ENCODE data around the gene MCL1.

The MCL1 gene

GRCh38 chr1:150544204-150544603 lies 35.2 kb downstream of the MCL1 start:
- no peak for DNase-seq (ENCODE audit: low read depth in 3 of 3, low spot score in 1 of 3)

- DNase-seq (ENCODE audit: low read depth in 3 of 3, low spot score in 1 of 3): no peak
Observed at GRCh38 chr1:150543500-150544143, 35.8 kb downstream of the MCL1 start.

DNA sequence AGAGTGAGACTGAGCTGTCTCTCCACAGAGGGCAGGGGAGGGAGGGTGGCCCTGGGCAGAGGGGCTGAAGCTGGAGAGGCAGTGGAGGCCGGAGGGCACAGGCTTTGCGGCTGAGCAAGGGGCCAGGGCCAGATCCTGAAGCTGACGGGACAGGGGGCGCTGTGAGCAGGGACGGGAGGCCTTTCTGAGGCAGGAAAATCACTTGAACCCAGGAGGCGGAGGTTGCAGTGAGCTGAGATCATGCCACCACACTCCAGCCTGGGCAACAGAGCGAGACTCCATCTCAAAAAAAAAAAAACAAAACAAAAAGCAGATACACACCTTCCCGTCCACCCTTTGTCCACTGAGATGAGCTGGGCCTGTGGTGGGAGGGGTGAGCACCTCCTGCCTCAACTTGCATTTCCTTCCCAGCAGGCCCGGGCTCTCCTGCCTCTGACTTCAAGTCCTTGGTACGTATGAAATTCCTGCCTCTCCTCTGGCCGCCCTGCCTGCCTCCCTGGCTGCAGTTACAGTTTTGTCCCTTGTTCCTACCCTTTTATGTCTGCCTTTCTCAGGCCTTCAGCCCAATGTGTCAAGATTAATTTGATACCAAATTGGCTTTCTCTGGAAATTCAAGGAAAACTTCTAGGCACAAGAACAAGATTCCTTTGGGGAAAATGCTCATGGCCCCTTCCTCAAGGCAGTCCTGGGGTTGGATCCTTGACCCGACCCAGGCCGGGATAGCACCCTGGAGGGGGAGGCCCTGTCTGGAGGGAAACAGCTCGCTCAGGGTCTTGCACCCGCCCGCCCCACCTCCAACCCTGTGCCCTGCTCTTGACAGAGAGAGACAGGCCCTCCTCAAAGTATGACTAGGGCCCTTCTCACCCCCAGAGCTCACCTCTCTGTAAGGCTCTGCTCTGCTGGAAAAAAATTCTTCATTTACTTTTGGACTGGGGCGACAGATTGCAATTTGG lies 41.4 kb downstream of the MCL1 start:
- DNase-seq (ENCODE audit: low read depth in 3 of 3, low spot score in 1 of 3): no peak

DNA sequence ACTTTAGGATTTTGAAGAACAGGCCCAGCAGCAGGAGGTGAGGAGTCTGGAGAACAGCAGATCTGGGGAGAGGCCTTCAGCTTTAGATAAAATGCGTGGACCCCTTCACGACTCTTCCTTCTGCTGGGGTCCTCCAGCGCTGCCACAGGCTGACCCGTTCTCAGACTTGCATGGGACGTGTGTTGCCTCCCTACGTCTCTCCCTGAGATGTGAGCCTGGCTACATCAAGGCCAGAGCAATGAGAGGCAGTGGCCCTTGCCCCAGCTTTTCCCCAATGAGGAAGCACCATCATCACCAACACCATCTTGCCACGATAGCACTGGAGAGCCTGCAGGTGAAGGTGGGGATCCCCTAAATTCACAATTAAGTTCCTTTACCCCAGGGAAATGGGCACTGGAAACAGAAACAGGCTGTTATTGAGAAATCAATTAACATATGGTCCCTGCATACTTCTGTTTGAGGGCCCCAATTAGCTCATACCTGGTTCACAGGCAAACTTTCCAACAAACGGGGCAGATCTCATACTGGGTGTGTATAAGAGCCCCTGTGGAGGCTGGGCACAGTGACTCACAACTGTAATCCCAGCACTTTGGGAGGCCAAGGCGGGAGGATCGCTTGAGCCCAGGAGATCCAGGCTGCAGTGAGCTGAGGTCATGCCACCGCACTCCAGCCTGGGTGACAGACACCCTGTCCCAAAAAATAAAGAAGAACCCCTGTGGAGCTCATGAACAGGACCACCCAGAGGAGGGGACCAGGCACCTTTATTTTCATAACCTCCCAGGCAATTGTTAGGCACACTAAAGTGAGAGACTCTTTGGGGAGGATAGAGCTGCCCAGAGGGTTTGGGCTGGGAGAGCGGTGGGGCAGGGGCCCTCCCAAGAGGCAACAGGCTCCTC lies 42.3 kb downstream of the MCL1 start:
- no peak for DNase-seq (ENCODE audit: low read depth in 3 of 3, low spot score in 1 of 3)

- no peak for DNase-seq (ENCODE audit: low read depth in 3 of 3, low spot score in 1 of 3)
Observed at GRCh38 chr1:150535511-150536287, 43.7 kb downstream of the MCL1 start.

- DNase-seq (ENCODE audit: low read depth in 3 of 3, low spot score in 1 of 3): no peak
Observed at GRCh38 chr1:150534002-150534401, 45.4 kb downstream of the MCL1 start.

GRCh38 chr1:150532860-150533259 lies 46.5 kb downstream of the MCL1 start:
- no peak for DNase-seq (ENCODE audit: low read depth in 3 of 3, low spot score in 1 of 3)

GRCh38 chr1:150530491-150531159 lies 48.8 kb downstream of the MCL1 start:
- DNase-seq (ENCODE audit: low read depth in 3 of 3, low spot score in 1 of 3): no peak

GRCh38 chr1:150529017-150529416 lies 50.4 kb downstream of the MCL1 start:
- no peak for DNase-seq (ENCODE audit: low read depth in 3 of 3, low spot score in 1 of 3)

DNA sequence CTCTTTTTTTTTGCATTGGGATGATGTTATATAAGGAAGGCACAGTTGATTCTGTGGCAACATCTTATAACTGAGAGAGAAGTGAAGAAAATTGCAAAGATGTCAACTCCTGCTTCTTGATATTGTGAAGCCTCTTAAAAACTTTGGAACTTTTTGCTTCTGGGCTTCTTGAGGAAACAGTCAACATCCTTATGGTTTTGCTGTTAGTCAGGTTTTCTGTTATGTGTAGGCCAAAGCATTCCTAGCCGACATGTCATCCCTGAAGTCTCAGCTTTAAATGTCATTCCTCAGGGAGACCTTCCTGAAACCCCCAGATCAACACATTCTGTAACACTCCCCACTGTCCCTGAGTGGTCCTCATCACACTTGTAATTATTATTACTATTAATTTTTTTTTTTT lies 51.2 kb downstream of the MCL1 start:
- no peak for DNase-seq (ENCODE audit: low read depth in 3 of 3, low spot score in 1 of 3)

- no peak for DNase-seq (ENCODE audit: low read depth in 3 of 3, low spot score in 1 of 3)
Observed at GRCh38 chr1:150525348-150525747, 54.1 kb downstream of the MCL1 start.
